GM21528 (cell line): ENCODE data around the gene PER1.
"Not testable (repeated sequence)": the region's sequence is repeated elsewhere in the genome, so short reads cannot be mapped to it uniquely, and the experiment has no call there.

ENCODE experiments used
- ATAC-seq: cut with Tn5 transposase; IDR thresholded peaks from one replicate; pipeline ENCODE4 v1.9.1; 2021; ENCODE audit warnings: mild to moderate bottlenecking, moderate library complexity; ENCODE audit not compliant: unreplicated experiment, low FRiP score

Gene PER1

GRCh38 chr17:8123695-8124349 lies 28.4 kb downstream of the PER1 start, which contains the start of gene HES7:
HES7 (minus strand) TSS chr17:8124106; CDS start chr17:8124084, 22 bp downstream.
- no peak for ATAC-seq

DNA sequence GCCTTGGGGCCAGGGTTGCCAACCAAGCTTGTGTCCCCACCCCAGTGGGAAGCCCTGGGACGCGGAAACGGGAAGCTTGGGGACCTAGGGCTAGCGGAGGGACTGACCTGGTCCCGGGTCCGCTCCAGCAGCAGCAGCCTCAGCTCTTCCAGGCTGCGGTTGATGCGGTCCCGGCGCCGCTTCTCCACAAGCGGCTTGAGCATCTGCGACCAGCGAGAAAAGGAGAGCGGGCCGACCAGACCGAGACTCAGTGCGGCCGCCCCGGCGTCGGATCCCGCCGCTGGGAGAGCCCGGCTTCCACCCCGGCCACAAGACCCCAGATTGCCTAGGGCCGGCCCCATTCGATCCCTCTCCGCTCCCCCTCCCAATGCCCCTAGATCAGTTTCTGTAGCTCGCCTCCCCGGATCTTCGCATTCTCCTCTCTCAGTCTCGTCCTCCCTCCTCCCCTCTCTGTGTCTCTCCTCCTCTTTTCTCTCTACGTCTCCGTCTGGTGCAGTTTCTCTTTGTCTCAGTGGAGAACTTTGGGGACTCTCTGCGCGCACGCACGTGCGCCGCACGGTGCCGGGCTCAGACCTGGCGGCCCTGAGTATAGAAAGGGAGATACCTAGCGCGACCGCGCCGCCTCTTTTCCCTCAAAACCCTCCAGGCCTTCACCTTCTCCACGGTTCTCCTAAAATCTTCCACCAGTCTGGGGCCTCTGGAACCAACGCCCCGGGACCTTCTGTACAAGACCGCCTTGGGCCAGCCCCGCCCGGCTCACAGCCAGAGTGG lies 29.1 kb downstream of the PER1 start:
- ATAC-seq: no peak

DNA sequence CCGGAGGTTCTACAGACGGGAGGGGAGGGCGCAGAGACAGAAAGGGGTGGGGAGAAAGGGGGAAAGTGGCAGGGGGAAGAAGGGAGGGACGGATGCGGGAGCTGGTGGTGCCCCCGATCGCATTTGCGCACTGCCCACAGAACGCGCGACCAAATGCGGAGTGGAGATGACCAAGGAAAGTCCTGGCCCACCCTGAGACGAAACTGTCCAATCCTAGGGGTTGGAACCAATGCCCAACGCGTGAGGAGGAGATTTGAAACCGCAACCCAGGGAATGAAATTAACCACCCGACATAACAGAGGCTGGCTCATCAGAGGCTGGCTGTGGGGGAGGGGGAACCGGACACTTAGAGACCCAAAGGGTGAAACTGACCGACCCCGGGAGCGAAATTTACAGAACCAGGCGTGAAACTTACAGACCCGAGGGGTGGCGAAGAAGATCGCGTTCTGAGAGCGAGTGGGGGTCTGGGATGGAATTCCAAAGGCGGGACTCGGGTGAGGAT lies 29.7 kb downstream of the PER1 start:
- ATAC-seq: no peak

DNA sequence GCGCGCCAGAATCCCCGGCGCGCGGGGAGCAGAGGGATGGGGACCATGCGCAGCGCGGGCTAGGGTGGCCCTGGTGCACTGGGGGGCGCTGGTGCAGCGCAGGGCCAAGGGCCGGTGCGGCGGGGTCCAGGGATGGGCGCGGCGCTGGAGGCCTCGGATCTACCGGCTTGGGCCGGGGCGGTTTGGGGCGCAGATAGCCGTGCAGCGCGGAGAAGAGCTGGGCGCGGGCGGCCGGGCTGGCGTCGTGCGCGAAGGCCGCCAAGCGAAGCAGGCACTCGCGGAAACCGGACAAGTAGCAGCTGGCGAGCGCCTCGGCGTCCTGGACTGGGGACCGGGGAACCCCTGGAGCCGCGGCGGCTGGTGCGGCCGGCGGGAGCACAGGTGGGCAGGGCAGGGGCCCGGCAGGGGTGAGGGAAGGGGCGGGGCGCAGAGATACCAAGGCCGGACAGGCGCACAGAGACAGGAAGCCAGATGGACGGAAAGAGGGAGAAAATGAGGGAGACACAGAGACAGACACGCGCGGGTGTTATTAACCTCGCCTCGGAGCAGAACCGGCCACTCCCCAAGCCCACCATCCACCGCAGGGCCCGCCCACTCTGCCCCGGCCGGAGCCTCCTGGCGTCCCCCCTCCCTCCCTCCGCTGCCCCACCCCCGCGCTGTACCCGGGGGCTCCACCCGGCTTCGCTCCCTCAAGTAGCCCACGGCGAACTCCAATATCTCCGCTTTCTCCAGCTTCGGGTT lies 30.4 kb downstream of the PER1 start:
- ATAC-seq: no peak

DNA sequence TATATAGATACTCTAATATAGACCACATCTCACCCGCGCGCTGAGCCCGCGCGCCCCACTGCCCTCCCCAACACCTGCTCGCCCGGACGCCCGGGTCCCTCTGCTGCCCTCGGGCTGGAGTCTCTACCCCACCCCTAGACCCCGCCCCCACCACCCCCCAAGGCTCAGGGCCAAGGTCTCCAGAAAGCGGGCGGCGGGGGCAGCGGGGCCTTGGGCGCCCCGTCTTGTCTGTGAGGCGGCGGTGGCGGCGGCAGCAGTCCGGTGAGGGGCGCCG lies 30.9 kb downstream of the PER1 start:
- ATAC-seq: no peak

- no peak for ATAC-seq
These were observed 31.4 kb downstream of the PER1 start for GRCh38 chr17:8120520-8121406.

GRCh38 chr17:8119581-8120519 lies 32.4 kb downstream of the PER1 start:
- ATAC-seq: peak; percentile 34

GRCh38 chr17:8118769-8119580 lies 33.2 kb downstream of the PER1 start:
- ATAC-seq: peak; percentile 37

DNA sequence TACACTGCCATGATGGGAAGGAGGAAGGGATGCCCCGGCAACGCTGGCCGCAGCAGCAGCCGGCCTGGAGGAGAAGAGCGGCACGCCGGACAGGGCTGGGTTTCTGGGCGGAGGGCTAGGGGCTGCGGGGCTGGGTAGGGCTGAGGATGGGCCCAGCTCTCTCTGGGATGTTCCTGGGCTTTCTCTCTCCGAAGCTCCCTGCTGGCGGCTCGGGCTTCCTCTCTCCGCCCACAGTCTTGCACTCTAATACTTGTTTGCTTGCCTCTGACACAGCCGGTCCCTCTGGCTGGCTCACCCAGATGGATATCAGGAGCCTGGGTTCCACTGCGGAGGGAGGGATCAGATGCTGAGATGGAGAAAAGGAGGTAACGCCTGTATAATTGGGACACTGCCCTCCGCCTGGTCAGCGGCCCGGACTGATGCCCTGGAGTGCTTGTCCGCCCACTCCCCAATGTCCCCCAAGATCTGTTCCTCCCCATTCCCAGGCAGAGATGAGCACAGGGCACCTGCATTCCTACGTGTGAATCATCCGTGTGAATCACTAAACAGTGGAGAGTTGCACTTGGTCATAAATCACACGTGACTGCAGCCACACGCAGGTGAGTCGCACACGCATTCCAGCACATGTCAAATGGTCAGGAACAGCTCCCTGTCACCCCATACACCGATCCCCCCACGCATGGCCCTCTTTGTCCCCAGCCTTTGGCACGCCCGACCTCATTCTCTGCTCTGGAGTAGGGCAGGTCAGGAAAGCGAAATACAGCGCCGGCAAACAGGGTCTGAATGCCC lies 34.0 kb downstream of the PER1 start, which contains the start of gene ALOXE3:
Gene ALOXE3 (minus strand): TSS at position 535 of the 789 bp plus-strand sequence. CDS start 524 bp downstream, at position 11.
- ATAC-seq: peak; percentile 4

DNA sequence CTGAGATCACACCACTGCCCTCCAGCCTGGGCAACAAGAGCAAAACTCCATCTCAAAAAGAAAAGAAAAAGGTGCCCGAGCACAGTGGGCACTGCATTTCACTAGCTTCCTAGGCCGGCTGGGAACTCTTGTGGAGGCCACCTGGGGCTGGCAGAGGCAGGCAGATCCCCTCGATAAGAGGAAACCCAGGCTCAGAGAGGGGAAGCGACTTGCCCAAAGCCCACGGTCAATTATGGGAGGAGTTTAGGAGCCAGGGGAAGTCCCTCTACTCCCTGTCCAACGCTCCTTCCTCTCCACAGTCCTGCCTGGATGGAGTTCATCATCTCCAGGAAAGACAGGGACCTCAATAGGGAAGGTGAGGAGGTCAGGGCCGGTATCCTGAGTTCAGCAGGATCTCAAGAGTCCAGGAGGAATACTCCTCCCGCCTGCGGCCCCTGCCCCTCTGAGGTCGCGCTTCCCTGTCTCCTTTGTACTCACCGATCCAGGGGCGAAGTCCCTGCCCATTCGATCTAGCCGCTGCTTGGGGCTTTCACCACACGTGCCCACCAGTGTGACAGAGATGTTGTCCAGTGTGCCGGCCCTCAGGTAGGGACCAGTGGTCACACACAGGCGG lies 34.7 kb downstream of the PER1 start:
- no peak for ATAC-seq

DNA sequence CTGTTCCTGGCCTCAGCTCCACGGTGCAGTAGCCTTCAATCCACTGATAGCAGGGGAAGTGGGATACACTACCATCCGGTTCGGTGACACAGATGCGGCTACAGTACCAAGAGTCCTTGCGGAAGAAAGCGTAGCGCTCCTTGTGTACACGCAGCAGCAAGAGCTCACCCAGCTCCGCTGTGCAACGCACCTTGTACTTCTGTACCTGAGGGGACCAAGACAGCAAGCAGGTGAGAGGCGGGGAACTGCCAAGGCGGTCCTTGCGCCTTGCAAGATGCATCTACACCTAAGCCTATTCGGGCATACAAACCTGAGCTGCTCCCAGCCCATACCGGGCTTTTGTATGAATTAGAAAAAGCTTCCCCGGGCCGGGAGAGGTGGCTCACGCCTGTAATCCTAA lies 35.4 kb downstream of the PER1 start:
- no peak for ATAC-seq

- ATAC-seq: no peak
These were observed 41.3 kb downstream of the PER1 start for GRCh38 chr17:8110907-8111306.

DNA sequence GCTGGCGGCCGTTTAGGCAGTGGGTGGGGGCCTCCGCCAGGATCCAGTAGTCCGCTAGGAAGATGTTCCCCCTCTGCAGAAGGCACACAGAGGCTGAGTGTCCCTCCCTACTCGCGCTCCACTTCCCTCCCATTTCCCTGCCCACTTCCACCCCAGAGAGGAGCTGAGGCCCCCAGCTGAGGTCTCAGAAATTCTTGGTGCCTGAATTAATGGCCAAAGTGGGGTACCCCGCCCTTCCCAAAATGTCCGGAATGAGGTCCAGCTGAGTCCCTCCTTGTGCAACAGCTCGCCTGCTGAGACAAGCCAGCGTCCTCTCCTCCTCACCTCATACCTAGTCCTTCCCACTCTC lies 41.8 kb downstream of the PER1 start:
- ATAC-seq: no peak

- ATAC-seq: no peak
These were observed 42.3 kb downstream of the PER1 start for GRCh38 chr17:8109661-8110455.

- ATAC-seq: no peak
These were observed 43.1 kb downstream of the PER1 start for GRCh38 chr17:8108972-8109660.

DNA sequence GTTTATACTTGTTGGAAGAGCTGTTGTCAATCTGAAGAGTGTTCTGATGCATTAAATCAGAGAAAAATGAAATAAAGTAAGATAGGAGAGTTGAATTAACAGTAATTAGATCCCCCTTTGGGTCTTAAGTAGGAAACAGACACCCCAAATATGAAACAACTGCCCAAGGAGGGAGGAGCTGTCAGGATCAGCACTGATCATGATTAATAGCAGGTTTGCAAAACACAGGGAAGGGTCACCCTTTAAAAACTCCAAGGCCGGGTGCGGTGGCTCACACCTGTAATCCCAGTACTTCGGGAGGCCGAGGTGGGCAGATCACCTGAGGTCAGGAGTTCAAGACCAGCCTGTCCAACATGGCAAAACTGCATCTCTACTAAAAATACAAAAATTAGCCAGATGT lies 45.2 kb downstream of the PER1 start:
- ATAC-seq: not testable (repeated sequence)
